GM19438 (cell line): ENCODE data around the gene TMEM171.

Source experiments
- ATAC-seq: cut with Tn5 transposase; IDR thresholded peaks from one replicate; pipeline ENCODE4 v1.9.1; 2021; ENCODE audit warnings: low read depth; ENCODE audit not compliant: unreplicated experiment

The TMEM171 gene

DNA sequence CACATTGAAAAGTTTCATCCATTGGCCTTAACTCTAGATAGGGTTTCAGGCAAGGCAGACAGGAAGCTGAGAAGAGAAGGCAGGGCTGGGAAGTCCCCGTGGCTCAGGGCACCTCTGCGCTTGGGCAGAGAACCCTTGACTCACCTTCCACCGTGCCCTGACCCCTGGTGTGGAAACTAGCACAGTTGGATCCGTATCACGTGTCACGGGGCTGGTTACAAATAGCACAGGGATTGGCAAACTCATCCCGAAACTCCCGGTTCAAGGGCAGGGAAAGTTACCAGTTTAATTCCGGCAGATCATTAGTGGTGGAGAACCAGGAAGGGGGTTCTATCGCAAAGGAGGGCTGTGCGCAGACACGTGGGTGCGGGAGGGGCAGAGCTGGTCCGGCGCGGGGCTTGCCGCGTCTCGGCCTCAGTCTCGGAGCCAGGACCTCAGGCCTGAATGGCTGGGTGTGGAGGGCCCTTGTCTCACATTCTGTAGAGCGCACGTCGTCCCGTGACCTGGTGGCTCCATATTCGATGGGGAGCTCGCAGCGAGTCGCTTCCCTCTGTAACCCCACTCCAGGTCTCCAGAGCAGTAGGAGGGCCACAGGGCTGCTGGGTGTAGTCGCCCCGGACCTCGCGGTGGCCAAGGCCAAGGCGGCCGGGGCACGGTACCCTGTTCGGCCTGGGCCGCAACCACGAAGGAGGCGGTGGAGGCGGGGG lies 771 bp upstream of the TMEM171 start:
- no peak for ATAC-seq

DNA sequence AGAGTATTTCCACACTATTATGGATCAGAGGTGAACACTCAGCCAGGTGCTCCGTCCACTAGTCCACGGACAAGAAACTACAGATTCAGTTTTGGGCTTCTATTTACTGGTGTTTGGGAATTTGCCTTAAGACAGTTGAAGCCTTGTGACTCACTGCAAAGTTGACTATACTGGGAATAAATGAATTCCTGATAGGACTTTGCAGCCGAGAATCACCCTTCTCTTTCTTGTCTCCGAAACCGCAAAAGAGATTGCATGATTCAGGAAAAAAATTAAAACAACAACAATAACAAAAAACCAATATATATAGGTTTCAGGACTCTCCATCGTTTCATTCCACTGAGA lies 716 bp downstream of the TMEM171 start:
- no peak for ATAC-seq

DNA sequence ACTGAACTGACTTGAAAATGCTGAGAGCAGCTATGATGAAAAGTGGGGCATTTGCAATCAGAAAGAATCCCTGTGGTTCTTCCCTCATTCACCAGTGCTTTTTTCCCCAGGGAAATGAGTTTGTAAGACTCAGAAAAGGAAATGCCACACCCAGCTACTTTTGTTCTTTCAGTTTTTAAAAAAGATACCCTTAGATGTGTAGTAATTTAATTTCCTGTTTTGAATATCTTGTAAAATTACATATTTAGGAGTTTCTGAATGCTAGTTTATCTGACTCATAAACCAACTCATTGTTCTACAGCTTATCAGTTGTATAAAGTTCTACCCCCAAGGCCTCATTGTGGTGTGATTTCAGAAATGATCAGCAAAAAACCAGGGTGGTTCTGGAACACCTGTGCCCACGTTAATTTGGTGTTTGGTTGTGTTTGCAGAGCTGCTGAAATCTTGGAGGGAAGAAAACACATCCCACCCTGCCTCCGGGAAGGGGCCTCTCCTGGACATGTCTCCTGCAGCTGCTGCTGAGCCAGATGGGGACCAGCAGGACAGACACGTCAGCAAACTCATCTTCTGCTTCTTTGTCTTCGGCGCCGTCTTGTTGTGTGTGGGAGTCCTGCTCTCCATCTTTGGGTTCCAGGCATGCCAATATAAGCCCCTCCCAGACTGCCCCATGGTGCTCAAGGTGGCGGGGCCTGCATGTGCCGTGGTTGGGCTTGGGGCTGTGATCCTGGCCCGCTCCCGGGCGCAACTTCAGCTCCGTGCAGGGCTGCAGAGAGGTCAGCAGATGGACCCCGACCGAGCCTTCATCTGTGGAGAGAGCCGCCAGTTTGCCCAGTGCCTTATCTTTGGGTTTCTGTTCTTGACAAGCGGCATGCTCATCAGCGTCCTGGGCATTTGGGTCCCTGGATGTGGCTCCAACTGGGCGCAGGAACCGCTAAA lies 2.8 kb downstream of the TMEM171 start:
- no peak for ATAC-seq

DNA sequence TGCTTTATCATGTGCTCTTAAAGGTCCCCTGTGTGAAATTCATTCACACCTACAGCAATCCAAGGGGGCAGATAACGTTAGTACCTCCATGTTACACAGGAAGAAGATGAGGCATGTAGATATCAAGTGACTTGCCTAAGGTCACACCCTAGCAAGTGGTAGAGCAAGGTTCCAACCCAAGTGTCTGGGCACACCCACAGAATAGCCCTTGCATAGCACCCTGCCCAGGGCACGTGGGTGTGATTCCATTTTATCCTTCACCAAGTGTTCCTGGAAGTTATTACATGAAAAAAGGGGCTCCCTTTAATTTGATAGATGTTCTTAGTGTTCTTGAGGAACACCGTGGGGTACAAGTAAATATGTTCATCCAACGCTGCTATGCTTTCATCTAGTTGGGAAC lies 4.9 kb downstream of the TMEM171 start:
- no peak for ATAC-seq

DNA sequence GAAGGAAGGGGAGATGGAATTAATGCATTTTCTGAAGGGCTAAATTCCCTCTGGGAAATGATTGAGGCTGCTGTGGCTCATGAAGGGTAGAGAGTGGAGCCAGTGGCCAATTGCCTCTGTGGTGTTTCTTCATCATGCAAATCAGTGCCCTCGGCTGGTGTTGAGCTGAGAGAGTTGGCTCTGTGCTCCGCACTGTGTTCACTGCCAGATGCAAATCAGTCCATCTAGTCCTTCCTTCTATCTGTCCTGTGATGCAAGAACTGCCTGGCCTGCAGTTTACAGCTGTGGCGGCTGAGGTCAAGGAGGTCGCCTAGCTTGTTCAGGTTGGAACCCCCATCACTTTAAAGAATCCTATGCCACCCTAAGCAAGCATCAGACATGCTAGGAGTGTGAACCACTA lies 6.0 kb downstream of the TMEM171 start:
- no peak for ATAC-seq

DNA sequence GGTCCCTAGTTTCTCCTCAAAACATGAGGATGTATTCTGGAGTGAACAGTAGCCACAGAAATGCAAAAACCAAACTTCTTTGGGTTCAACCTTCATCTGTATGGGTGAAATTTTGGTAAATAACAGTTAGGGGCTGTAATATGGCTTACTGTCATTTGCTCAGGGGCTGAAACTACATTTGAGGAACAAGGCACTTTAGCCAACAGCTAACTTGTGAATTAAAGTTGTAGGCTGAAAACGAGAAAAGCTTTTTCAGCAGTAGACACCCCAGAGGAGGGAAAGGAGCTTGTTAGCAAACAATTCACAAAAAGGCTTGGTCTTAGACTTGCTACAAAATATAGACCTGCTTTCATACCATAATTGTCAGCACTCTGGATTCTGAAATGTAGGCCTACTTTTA lies 6.6 kb downstream of the TMEM171 start:
- ATAC-seq = no peak

DNA sequence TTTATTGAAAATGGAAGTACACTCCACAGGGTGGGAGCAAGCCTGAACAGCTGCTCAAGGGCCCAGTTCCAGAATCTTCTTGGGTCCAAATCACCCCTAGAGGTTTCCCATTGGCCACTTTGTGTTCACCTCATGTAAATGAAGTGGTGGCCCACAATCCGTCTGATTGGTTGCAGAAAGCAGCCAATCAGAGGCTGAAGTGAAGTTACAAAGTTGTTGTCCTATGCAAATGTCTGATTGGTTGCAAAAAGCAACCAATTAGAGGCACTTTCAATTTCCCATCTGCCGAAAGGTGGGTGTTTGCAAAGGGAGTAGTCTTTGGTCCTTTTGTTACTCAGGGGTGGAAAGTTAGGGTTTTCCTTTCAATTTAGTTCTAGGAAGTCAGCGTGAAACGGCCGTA lies 8.8 kb downstream of the TMEM171 start:
- ATAC-seq = no peak

DNA sequence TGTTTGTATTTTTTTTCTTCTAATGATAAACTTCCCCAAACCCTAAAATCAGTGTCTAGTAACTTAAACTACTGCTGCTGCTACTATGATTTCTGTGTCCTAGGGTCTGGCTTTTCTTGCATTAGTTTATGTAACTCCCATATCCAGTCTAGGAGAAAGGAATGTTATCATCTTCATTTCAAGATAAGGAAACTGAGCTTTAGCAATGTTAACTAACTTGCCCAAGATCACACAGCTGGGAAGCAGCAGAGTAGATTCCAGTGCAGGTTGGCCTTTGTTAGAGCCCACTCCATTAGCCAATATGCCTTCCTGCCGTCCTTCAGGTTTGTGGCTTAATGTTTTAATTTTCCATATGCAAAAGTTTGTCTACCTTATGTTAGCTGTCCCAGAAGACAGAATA lies 10.4 kb downstream of the TMEM171 start:
- no peak for ATAC-seq

DNA sequence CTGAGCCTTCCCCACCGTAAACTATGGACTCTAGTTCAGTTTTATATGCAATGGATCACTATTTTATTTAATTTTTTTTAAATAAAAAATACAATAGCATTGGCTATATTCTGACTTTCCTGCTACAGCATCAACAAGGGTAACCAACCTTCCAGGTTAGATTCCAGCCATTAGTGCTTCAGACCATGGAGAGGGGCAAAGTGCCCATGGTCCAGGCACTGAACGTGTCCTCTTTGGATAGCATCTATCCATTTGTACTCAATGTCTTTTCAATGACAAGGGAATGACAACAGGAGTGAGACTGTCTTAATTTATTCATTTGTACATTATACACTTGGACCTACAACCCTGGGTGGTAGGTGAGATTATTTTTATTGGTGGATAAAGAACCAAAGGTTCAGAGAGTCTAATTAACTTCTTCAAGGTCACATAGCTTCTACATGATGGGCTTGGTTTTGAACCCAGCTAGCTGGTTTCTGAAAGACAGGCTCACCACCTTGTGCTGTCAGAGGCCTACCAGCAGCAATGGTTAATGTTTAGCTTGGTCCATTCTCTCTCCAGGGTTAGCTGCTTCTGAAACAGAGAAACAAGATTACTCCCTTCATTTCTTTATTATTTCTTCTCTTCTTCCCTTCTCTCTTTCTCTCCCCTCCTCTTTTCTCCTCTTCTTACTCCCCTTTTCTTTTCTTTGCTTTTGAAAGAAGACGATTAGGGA lies 11.5 kb downstream of the TMEM171 start:
- ATAC-seq = no peak

DNA sequence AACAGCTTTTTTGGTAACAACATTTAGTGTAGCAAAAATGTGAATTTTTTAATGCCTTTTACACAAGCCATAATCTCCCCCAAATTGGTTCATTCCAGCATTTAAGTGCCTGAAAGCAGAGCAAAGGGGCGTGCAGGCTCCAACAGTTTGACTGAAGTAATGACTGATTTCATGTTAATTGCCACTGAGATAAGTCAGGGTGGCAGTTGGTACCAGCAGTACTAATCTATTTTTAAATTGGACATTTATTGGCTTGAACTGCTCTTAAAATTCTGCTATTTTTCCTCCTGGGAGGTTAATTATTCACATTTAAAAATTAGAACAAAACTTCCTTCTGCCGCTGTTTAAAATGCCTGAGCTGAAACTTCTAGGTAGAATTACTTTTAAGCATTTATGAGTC lies 12.4 kb downstream of the TMEM171 start:
- no peak for ATAC-seq

DNA sequence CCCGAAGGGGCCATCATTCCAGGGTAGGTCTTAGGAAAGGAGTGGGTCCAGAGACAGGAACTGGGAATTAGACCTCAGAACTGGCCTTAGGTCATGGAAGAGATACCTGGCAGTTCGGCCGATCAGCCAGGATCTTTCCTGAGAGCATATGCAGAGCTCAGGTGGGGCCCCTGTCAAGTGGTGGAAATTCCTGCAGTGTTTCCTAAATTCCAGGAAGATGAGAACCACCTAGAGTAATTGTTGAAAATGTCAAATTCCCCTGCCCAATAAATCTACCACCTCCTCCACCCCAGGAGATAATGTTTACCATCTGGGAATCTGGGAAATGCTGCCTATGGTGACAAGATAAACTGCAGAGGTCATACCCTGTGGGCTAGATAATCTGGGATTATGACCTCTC lies 14.6 kb downstream of the TMEM171 start:
- ATAC-seq = no peak

DNA sequence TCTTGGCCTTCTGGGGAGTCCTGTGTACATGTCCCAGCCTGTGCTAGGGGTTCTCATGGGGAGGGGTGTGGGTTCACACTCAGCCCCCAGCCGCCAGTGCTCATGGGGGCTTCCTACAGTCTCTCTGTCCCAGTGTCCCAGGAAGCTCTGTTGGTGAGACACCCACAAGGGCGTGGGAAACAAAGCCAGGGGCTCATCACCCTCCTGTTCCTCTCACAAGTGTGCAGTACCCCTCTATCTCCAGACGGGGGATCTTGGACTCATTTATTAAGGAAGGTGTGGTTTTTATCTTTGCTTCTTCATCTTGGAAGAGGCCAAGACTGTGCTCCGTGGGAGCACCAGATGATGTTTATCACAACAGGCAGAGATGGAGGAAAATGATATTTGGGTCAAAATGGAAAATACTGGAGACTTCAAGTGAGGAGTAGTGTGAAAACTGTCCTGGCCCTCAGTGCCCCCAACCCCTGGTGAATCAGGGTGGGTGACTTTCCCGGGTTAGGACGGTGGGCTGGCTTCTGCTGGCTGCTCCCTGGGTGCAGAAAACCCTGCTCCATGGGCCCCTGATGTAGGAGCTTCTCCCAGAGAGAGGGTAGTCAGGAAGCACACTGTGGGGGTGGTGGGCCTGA lies 15.2 kb downstream of the TMEM171 start:
- ATAC-seq = no peak

DNA sequence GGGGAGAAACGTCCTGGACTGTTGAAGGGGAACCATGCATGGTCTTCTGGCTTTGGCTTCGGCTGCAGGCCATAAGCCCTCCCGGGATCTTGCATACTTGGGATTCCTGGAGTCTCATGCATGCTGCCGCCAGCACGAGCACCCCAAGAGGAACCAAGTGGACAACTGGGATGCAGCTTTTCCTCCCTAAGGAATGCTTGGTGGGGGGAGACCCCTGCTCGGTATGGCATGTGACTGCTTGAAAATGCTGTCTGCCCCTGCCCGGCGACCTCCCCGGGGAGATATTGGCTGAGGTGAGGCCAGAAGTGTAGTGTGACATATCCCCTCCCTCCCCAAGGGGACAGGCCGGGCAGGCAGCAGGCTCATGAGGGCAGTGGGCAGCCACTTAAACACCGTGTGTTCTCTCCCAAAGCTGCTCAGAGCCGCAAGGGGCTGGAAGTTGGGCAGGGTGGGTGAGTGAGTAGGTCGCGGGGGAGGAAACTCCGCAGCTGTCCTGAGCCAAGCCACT lies 15.7 kb downstream of the TMEM171 start:
- no peak for ATAC-seq

DNA sequence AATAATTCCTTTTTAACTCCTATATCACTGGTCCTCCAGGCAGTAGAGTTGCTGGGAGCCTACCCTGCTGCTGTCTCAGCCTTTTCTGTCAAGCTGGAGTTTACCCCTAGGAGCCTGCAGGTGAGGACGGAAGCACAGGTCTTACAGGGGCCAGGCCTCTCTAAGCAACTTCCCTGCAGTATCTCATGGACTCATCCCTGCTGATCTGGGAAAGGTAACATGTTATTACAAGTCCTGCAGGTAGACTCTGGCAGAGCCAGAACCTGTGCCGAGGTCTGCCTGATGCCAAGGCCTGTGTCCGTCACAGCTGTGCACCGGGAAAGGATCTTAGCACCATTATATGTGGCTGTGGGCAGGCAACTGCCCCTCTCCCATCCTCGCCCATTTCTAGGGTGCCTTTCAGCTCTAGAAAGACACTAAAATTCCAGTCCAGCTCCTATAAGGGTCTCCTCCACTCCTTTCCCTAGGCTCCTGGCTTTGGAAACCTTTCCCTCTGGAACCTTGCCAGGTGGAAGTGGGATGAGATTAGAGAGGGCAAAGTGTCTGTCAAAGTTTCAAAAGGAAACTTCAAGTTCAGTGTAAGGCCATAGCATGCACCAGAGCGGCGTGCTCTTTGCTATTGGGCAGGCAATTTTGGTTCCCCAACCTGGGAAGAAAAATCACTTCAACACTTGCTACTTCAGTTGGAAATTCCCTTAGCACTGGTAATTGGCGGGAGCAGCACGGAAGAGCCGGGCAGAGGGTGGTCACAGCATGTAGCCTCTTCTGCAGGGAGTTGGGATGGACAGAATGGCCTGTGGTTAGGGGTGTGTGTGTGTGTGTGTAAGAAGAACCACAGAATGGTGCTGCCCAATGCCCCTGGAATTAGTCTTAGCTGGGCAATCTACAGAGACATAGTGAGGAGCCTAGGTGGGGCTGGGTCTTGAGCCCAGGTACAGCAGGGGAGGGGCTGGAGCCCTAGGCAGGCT lies 17.5 kb downstream of the TMEM171 start:
- no peak for ATAC-seq

DNA sequence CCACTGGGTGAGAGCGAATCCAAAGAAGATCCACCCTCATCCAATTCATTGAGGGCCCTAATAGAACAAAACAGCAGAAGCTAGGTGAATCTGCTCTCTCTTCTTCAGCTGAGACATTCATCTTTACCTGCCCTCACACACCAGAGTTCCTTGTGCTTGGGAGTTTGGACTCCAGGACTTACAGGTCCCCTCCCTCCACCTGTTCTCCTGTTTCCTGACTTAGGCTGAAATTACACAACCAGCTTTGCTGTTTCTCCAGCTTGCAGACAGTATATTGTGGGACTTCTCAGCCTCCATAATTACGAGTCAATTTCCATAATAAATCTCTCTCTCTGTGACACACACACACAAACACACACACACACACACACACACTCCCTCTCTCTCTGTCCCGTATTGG lies 19.1 kb downstream of the TMEM171 start:
- no peak for ATAC-seq

DNA sequence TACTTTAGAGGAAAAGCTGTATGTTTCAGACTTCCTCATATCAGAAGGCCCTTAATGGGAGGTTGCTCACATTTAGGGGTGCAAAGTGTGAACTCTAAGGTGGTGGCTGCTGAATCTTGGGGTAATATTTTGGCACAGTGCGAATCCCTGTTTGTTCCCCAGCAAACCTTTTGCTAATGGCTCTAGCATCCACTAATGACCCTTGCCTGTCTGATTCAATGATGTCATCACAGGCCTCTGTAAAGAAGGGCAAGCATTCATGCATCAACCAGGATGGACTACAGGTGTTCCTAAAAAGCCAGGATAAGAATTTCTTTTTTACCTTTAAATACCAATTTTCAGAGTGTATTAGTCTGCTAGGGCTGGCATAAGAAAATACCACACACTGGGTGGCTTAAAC lies 20.4 kb downstream of the TMEM171 start:
- no peak for ATAC-seq

DNA sequence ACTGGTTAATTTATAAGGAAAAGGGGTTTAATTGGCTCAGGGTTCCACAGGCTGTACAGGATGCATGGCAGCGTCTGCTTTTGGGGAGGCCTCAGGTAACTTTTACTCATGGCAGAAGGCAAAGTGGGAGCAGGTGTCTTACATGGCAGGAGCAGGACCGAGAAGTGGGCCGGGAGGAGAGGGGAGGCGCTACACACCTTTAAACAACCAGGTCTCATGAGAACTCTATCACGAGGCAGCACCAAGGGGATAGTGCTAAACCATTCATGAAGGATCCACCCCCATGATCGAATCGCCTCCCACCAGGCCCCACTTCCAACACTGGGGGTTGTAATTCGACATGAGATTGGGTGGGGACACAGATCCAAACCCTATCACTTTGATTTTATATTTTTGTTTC lies 21.7 kb downstream of the TMEM171 start:
- no peak for ATAC-seq

DNA sequence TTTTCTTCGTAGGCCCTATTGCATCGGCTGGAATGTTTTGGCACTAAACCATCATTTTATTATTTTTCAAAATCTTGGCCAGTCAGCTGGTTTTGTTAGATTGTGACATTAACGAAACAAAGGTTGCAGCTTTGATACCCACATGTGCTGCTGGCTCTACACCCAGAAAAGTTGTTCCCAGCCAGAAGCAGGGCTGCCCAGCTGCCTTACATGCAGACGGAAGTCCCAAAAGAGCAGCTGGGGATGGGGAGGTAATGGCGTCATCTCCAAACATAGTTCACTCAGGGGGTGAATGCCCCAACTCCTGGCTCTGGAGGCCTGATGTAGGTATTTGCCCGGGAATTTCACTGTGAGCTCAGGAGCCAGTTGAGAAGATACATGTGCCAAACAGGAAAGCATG lies 23.3 kb downstream of the TMEM171 start:
- ATAC-seq = no peak

DNA sequence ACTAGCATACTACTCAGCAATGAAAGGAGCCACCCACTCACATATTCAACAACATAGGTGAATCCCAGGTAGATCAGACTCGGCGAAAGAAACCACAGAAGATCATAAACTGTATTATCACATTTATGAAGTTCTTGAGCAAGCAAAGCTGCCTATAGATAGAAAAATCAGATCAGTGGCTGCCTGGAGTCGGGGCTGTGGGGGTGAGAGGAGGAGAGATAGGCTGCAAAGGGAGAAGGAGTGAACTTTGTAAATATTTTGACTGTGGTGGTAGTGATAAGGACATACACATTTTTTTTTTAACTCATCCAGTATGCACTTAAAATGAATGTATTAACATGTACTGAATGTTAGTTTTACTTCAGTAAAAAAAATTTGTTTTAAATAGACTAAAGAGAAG lies 29.2 kb downstream of the TMEM171 start:
- ATAC-seq = no peak

DNA sequence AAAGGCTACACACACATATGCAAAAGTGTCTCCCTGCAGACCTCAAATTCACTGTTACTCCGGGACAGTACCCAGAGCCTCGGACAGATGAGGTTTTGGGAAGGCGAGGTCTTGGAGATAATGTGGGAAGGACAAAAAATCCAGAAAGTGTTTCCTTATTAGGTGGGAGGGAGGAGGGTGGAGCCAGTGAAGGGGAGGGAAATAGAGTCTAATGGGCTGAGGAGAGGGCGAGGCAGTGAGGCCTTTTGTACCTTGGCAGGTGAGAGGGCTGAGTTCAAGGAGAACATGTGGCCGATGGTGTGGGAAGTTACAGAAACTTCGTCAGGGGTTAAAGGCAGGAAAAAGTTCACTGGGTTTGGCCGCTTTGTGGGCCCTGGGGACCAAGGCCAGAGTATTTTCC lies 30.5 kb downstream of the TMEM171 start:
- ATAC-seq = no peak
